ENCODE results near the gene TREH.

TREH gene

GRCh38 chr11:118662401-118663271, 16.8 kb downstream of the TREH start:
- no peak for DNase-seq

GRCh38 chr11:118661425-118662301, 17.8 kb downstream of the TREH start:
- DNase-seq: no peak

- DNase-seq: no peak
These were observed 18.6 kb downstream of the TREH start for GRCh38 chr11:118660681-118661424.

GRCh38 chr11:118659953-118660680, 19.3 kb downstream of the TREH start:
- no peak for DNase-seq

- peak; percentile 91 for DNase-seq
These were observed 20.0 kb downstream of the TREH start for GRCh38 chr11:118659314-118659952.

GRCh38 chr11:118658429-118659313, 20.8 kb downstream of the TREH start:
- DNase-seq: no peak

GRCh38 chr11:118657709-118658428, 21.6 kb downstream of the TREH start:
- DNase-seq: no peak

GRCh38 chr11:118657238-118657637, 22.2 kb downstream of the TREH start:
- no peak for DNase-seq

GRCh38 chr11:118656563-118657165, 22.8 kb downstream of the TREH start:
- DNase-seq: no peak

GRCh38 chr11:118655486-118656190, 23.8 kb downstream of the TREH start:
- DNase-seq: no peak

- no peak for DNase-seq
These were observed 25.6 kb downstream of the TREH start for GRCh38 chr11:118653684-118654390.

GRCh38 chr11:118652681-118653181, 26.7 kb downstream of the TREH start:
- no peak for DNase-seq

- no peak for DNase-seq
These were observed 27.6 kb downstream of the TREH start for GRCh38 chr11:118651820-118652219.

- DNase-seq: no peak
These were observed 29.1 kb downstream of the TREH start for GRCh38 chr11:118650366-118650765.

GRCh38 chr11:118649941-118650340, 29.5 kb downstream of the TREH start:
- no peak for DNase-seq

- no peak for DNase-seq
These were observed 31.2 kb downstream of the TREH start for GRCh38 chr11:118648291-118648690.

- DNase-seq: no peak
These were observed 33.1 kb downstream of the TREH start for GRCh38 chr11:118646393-118646792.
